Fibroblast of gingiva (primary cell): ENCODE results near the gene GOLPH3.
"Not testable (repeated sequence)": the region's sequence is repeated elsewhere in the genome, so short reads cannot be mapped to it uniquely, and the experiment has no call there.

Experiments
- DNase-seq: peaks from one replicate; pipeline ENCODE4 v3.0.0-alpha.2; 2011; ENCODE audit warnings: low read depth

GOLPH3 gene

GRCh38 chr5:32098890-32099310 is 75.2 kb downstream of the GOLPH3 start:
- DNase-seq = no peak

- DNase-seq = no peak
Measured at GRCh38 chr5:32098291-32098690, 75.8 kb downstream of the GOLPH3 start.

- peak; percentile 69 for DNase-seq
Measured at GRCh38 chr5:32096891-32097595, 77.1 kb downstream of the GOLPH3 start.

- no peak for DNase-seq
Measured at GRCh38 chr5:32095261-32095671, 78.9 kb downstream of the GOLPH3 start.

GRCh38 chr5:32094691-32095090 is 79.4 kb downstream of the GOLPH3 start:
- DNase-seq = no peak

GRCh38 chr5:32092938-32093812 is 80.9 kb downstream of the GOLPH3 start:
- DNase-seq = peak; percentile 56

GRCh38 chr5:32090755-32091128 is 83.4 kb downstream of the GOLPH3 start:
- DNase-seq = no peak

GRCh38 chr5:32090026-32090754 is 83.9 kb downstream of the GOLPH3 start:
- DNase-seq = no peak

- DNase-seq = no peak
Measured at GRCh38 chr5:32089146-32090000, 84.7 kb downstream of the GOLPH3 start.

- no peak for DNase-seq
Measured at GRCh38 chr5:32088214-32088613, 85.9 kb downstream of the GOLPH3 start.

GRCh38 chr5:32087086-32088082 is 86.7 kb downstream of the GOLPH3 start:
- no peak for DNase-seq

- DNase-seq = no peak
Measured at GRCh38 chr5:32083981-32084430, 90.1 kb downstream of the GOLPH3 start.

- no peak for DNase-seq
Measured at GRCh38 chr5:32082701-32083100, 91.4 kb downstream of the GOLPH3 start.

- DNase-seq = not testable (repeated sequence)
Measured at GRCh38 chr5:32080565-32080964, 93.6 kb downstream of the GOLPH3 start.

GRCh38 chr5:32078855-32079254 is 95.3 kb downstream of the GOLPH3 start:
- DNase-seq = not testable (repeated sequence)

- peak; percentile 62 for DNase-seq
Measured at GRCh38 chr5:32076699-32077695, 97.1 kb downstream of the GOLPH3 start.
